Measurements from ENCODE around the gene LIMD2.

LIMD2 gene

DNA sequence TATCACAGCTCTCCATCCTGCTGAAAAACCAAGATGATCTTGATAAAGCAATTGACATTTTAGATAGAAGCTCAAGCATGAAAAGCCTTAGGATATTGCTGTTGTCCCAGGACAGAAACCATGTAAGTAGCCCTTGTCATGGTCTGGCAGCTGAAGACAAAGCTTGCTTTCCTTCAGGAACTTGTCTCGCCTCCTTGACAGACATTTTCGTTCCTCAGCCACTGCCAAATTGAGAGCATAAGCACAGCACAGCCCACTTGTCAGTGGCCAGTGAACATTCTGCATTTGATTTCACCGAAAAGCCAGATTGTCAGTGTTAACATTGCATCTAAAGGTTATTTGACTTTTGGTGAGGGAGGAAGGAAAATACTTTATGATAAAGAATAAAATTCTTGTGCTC lies 42.1 kb downstream of the LIMD2 start:
- no peak overlapping the region for H3K4me3 ChIP-seq (ENCODE audit: low read length)
- DNase-seq (ENCODE audit: low read depth), result no peak
- TF ChIP-seq, protein P1, sequence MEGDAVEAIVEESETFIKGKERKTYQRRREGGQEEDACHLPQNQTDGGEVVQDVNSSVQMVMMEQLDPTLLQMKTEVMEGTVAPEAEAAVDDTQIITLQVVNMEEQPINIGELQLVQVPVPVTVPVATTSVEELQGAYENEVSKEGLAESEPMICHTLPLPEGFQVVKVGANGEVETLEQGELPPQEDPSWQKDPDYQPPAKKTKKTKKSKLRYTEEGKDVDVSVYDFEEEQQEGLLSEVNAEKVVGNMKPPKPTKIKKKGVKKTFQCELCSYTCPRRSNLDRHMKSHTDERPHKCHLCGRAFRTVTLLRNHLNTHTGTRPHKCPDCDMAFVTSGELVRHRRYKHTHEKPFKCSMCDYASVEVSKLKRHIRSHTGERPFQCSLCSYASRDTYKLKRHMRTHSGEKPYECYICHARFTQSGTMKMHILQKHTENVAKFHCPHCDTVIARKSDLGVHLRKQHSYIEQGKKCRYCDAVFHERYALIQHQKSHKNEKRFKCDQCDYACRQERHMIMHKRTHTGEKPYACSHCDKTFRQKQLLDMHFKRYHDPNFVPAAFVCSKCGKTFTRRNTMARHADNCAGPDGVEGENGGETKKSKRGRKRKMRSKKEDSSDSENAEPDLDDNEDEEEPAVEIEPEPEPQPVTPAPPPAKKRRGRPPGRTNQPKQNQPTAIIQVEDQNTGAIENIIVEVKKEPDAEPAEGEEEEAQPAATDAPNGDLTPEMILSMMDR (IDR thresholded peaks at IDR 0.05; ENCODE audit: insufficient read depth, low read depth, low read length, missing control alignments), result no peak

DNA sequence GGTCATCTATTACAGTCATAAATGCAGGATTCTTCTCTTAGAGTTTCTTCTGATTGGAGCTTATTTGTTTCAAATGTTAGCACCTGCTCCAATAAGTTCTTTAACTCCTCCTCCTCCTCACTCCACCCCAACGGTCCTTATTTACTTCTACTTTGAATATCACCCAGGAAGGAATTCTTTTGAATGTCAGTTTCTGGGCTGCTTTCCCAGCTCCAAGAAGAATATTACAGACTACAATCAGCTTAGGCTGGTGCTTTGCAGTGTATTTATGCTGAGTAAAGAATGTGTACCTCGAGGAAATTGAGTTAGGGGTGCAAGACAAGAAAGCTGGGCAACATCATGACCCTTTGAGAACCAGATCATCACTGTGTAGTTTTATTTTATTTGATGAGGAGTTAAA lies 46.9 kb downstream of the LIMD2 start:
- no peak overlapping the region for H3K4me3 ChIP-seq (ENCODE audit: low read length)
- DNase-seq (ENCODE audit: low read depth), result no peak
- TF ChIP-seq, protein P1 (IDR thresholded peaks at IDR 0.05; ENCODE audit: insufficient read depth, low read depth, low read length, missing control alignments), result no peak

DNA sequence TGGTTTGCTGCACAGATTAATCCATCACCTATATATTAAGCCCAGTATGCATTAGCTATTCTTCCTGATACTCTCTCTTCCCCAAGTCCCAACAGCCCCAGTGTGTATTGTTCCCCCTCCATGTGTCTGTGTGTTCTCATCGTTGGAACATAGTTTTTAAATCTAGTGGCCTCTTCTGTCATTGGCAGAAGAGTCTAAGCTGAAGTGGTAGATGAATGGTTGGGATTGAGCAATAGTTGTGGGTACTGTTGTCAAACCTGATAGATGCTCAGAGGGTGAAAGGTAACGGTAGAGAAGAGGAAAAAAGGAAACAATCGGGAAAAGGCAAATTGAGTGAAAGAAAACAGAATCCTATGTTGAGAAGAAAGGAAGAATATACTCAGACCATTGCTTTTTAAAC lies 47.8 kb downstream of the LIMD2 start:
- TF ChIP-seq, protein P1 (IDR thresholded peaks at IDR 0.05; ENCODE audit: insufficient read depth, low read depth, low read length, missing control alignments), result no peak
- H3K4me3 ChIP-seq (ENCODE audit: low read length), result no peak overlapping the region
- DNase-seq (ENCODE audit: low read depth), result peak; percentile 10

DNA sequence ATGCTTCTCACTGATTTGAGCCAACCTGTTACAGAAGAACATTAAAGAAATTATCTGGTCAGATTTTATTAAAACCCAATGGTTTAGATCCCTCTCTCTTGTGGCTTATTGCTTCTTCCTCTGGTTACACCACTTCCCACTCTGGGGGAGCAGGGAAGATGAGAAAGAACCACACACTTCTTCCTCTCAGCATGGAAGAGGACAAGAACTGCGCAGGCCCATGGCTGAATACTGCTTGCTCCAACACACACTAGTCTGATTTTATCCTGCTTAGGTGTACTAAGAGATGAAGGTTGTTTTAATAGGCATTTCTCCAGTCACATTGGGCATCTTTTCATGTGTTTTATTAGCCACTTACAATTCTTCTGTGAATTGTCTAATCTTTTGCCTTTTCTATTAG lies 50.1 kb downstream of the LIMD2 start:
- DNase-seq (ENCODE audit: low read depth), result no peak
- H3K4me3 ChIP-seq (ENCODE audit: low read length), result no peak overlapping the region
- TF ChIP-seq, protein P1 (IDR thresholded peaks at IDR 0.05; ENCODE audit: insufficient read depth, low read depth, low read length, missing control alignments), result no peak

DNA sequence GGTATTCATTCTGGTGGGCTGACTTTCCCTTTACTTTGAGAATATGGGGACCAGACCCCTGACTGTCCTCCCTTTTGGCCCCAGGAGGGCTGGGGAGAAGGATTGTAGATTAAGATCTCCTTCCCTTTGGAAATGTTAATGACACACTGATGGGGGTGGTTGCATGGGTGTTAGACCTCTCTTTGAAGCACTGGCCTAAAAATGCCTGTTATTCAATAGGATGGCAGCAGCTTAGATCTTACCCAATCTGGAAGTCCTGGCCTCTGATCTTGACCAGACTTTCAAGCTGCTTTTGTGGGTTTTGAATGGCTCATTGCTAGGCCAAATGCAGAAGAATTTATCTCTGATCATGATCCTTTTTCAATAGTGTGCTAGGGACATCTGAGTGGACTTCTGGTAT lies 52.0 kb downstream of the LIMD2 start:
- no peak for DNase-seq (ENCODE audit: low read depth)
- H3K4me3 ChIP-seq (ENCODE audit: low read length), result no peak overlapping the region

DNA sequence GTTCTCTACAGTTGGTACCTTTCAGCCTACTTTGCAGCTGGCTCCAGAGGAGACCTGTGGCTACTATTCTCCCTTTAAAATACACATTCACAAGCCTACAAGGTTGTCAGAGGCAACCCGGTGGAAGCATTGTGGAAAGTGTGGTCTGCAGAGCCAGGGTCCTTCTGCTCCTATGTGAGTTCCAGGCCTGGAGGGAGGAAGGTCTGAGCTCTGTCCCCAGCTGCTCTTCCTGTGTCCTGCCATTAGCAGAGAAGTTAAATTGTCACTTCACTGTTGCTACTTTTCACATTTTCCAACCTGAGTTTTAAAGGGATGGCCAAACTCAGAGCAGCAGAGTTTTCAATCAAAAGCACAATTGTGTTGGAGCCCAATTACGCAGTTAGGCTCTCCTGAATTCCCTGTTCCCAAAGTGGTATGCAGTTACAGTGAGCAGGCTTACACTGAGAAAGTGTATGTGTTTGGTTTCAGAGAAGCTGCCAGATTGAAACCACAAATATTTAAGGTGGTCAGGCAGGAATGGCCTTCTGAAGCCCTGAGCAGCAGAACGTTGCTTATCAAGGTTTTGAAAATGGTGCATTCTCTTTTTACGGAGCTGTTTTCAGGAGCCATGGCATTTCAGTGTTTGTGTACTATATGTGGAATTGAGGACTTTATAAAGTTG lies 52.7 kb downstream of the LIMD2 start:
- peak; percentile 14 for DNase-seq (ENCODE audit: low read depth)
- no peak overlapping the region for H3K4me3 ChIP-seq (ENCODE audit: low read length)
- TF ChIP-seq, protein P1 (IDR thresholded peaks at IDR 0.05; ENCODE audit: insufficient read depth, low read depth, low read length, missing control alignments), result no peak

More for the DNA sequence above, 52.0 kb downstream of the LIMD2 start:
- TF ChIP-seq, protein P1 (IDR thresholded peaks at IDR 0.05; ENCODE audit: insufficient read depth, low read depth, low read length, missing control alignments), result no peak

DNA sequence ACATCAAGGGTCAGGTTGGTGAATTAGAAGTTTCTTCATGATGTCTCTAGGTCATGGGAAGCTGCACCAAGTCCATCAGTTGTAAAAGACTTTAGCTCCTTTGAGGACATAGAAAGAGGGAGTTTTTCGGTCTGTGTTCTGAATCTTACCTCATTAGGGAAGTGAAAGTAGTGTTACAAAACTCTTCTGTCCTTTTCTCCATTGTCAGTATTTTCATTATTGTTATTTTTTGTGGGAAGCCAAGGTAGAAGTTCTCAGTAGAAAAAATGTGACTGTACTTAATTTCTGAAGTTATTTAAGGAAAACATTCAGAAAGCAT lies 53.5 kb downstream of the LIMD2 start:
- H3K4me3 ChIP-seq (ENCODE audit: low read length), result no peak overlapping the region
- TF ChIP-seq, protein P1 (IDR thresholded peaks at IDR 0.05; ENCODE audit: insufficient read depth, low read depth, low read length, missing control alignments), result no peak
- no peak for DNase-seq (ENCODE audit: low read depth)

All from epithelial cell of esophagus (primary cell).